ENCODE results near the gene PER2. TPM values are rescaled to one million over a fixed set of nuclear protein-coding genes. Genes with fewer than 3 reads are reported as not detected.

Gene PER2
- total RNA-seq, 1 donor from 2014 or later = 2.9 TPM

GRCh38 chr2:238286095-238286494 is 2.3 kb downstream of the PER2 start:
- peak overlapping the region; percentile 92 for H3K27ac Mint-ChIP-seq (ENCODE audit: unreplicated experiment)

GRCh38 chr2:238285653-238286082 is 2.7 kb downstream of the PER2 start:
- peak overlapping the region; percentile 92 for H3K27ac Mint-ChIP-seq (ENCODE audit: unreplicated experiment)
- H3K4me1 Mint-ChIP-seq (ENCODE audit: low read depth) = peaks cover 35% of the 10 kb centered on the region
- H3K36me3 Mint-ChIP-seq (ENCODE audit: low read depth) = no peaks in the 10 kb centered on the region
- no peak for TF ChIP-seq CTCF (IDR thresholded peaks at IDR 0.05)
- no peaks in the 10 kb centered on the region for H3K27me3 Mint-ChIP-seq (ENCODE audit: low read depth)
- DNase-seq (ENCODE audit: low spot score) = no peak
- H3K9me3 Mint-ChIP-seq (ENCODE audit: low read depth) = no peaks in the 10 kb centered on the region
- H3K4me3 Mint-ChIP-seq (ENCODE audit: unreplicated experiment) = no peak overlapping the region

More at GRCh38 chr2:238286095-238286494, 2.3 kb downstream of the PER2 start:
- DNase-seq (ENCODE audit: low spot score) = no peak
- no peak overlapping the region for H3K4me3 Mint-ChIP-seq (ENCODE audit: unreplicated experiment)
- H3K4me1 Mint-ChIP-seq (ENCODE audit: low read depth) = peaks cover 35% of the 10 kb centered on the region
- H3K9me3 Mint-ChIP-seq (ENCODE audit: low read depth) = no peaks in the 10 kb centered on the region
- H3K27me3 Mint-ChIP-seq (ENCODE audit: low read depth) = no peaks in the 10 kb centered on the region
- H3K36me3 Mint-ChIP-seq (ENCODE audit: low read depth) = no peaks in the 10 kb centered on the region
- TF ChIP-seq CTCF (IDR thresholded peaks at IDR 0.05) = no peak

- no peak for TF ChIP-seq CTCF (IDR thresholded peaks at IDR 0.05)
- H3K4me3 Mint-ChIP-seq (ENCODE audit: unreplicated experiment) = no peak overlapping the region
- DNase-seq (ENCODE audit: low spot score) = no peak
- no peaks in the 10 kb centered on the region for H3K27me3 Mint-ChIP-seq (ENCODE audit: low read depth)
- peak overlapping the region; percentile 92 for H3K27ac Mint-ChIP-seq (ENCODE audit: unreplicated experiment)
- H3K4me1 Mint-ChIP-seq (ENCODE audit: low read depth) = peaks cover 35% of the 10 kb centered on the region
- no peaks in the 10 kb centered on the region for H3K36me3 Mint-ChIP-seq (ENCODE audit: low read depth)
- H3K9me3 Mint-ChIP-seq (ENCODE audit: low read depth) = no peaks in the 10 kb centered on the region
These were observed 3.5 kb downstream of the PER2 start for GRCh38 chr2:238284802-238285515.

- H3K36me3 Mint-ChIP-seq (ENCODE audit: low read depth) = no peaks in the 10 kb centered on the region
- H3K9me3 Mint-ChIP-seq (ENCODE audit: low read depth) = no peaks in the 10 kb centered on the region
- DNase-seq (ENCODE audit: low spot score) = no peak
- H3K4me3 Mint-ChIP-seq (ENCODE audit: unreplicated experiment) = no peak overlapping the region
- no peak for TF ChIP-seq CTCF (IDR thresholded peaks at IDR 0.05)
- H3K4me1 Mint-ChIP-seq (ENCODE audit: low read depth) = peaks cover 30% of the 10 kb centered on the region
- H3K27me3 Mint-ChIP-seq (ENCODE audit: low read depth) = no peaks in the 10 kb centered on the region
- no peak overlapping the region for H3K27ac Mint-ChIP-seq (ENCODE audit: unreplicated experiment)
These were observed 5.3 kb downstream of the PER2 start for GRCh38 chr2:238282861-238283738.

- no peak for TF ChIP-seq CTCF (IDR thresholded peaks at IDR 0.05)
- H3K36me3 Mint-ChIP-seq (ENCODE audit: low read depth) = no peaks in the 10 kb centered on the region
- no peak overlapping the region for H3K27ac Mint-ChIP-seq (ENCODE audit: unreplicated experiment)
These were observed 6.5 kb downstream of the PER2 start for GRCh38 chr2:238281826-238282480.

More at GRCh38 chr2:238281826-238282480, 6.5 kb downstream of the PER2 start:
- DNase-seq (ENCODE audit: low spot score) = no peak
- Mint-ChIP-seq H3K27me3 (ENCODE audit: low read depth) (no peaks in the 10 kb centered on the region), H3K4me1 (ENCODE audit: low read depth) (peaks cover 20% of the 10 kb centered on the region), H3K9me3 (ENCODE audit: low read depth) (no peaks in the 10 kb centered on the region), H3K4me3 (ENCODE audit: unreplicated experiment) (no peak overlapping the region)
